ENCODE data around the gene HOOK1. TPM values are rescaled to one million over a fixed set of nuclear protein-coding genes. Genes with fewer than 3 reads are reported as not detected.
"Not testable (repeated sequence)": the region's sequence is repeated elsewhere in the genome, so short reads cannot be mapped to it uniquely, and the experiment has no call there.

Gene HOOK1
- total RNA-seq, 4 donors from 2014 or later: 20.6 to 72.3 (median 36.4) TPM

DNA sequence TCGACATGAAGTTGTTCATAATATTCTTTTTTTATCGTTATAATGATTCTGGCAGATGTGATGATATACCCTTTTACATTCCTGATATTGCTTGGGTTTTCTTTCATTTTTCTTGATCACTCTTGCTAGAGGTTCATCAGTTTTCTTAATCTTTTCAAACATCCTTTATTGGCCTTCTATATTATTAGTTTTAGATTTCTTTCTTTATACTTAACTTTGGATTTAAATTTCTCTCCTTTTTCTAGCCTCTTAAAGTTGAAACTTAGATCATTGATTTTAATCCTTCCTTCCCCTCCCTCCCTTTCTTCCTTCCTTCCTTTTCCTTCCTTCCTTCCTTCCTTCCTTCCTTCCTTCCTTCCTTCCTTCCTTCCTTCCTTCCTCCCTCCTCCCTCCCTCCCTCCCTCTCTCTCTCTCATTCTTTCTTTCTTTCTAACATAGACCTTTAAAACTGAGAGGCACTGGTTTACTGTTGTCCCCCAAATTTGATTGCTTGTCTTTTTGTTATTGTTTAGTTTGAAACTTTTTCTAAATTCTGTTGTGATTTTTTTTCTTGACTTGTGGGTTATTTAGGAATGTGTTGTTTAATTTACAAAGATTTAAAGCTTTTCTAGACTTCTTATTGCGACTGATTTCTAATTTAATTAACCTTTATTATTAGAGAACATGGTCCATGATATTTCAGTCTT, 31.6 kb downstream of the HOOK1 start:
- Histone ChIP-seq H3K36me3 (peaks cover 0 to 19% (median 0%) of the 10 kb centered on the region in 3 donors), H3K27me3 (no peaks in the 10 kb centered on the region), H3K4me1 (no peaks in the 10 kb centered on the region), H3K9me3 (no peaks in the 10 kb centered on the region), H3K4me3 (no peak overlapping the region), H3K27ac (no peak overlapping the region)
- TF ChIP-seq POLR2A (IDR thresholded peaks at IDR 0.05): no peak
- TF ChIP-seq, protein P1, sequence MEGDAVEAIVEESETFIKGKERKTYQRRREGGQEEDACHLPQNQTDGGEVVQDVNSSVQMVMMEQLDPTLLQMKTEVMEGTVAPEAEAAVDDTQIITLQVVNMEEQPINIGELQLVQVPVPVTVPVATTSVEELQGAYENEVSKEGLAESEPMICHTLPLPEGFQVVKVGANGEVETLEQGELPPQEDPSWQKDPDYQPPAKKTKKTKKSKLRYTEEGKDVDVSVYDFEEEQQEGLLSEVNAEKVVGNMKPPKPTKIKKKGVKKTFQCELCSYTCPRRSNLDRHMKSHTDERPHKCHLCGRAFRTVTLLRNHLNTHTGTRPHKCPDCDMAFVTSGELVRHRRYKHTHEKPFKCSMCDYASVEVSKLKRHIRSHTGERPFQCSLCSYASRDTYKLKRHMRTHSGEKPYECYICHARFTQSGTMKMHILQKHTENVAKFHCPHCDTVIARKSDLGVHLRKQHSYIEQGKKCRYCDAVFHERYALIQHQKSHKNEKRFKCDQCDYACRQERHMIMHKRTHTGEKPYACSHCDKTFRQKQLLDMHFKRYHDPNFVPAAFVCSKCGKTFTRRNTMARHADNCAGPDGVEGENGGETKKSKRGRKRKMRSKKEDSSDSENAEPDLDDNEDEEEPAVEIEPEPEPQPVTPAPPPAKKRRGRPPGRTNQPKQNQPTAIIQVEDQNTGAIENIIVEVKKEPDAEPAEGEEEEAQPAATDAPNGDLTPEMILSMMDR (IDR thresholded peaks at IDR 0.05): no peak
- DNase-seq: no peak

DNA sequence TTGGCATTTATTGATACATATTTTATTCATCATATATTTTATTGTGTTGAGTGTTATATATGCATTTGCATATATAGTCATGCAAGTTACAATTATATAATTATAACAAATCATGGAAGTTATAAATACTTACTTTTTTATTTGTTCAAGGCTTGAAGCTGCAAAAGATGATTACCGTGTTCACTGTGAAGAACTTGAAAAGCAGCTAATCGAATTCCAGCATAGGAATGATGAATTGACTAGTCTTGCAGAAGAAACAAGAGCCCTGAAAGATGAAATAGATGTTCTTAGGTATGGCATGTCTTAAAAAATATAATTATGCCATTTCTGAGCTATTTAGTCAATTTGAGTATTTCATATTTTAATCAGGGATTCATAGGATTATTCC, 32.1 kb downstream of the HOOK1 start:
- Histone ChIP-seq H3K4me3 (no peak overlapping the region), H3K27ac (no peak overlapping the region), H3K36me3 (peaks cover 0 to 17% (median 0%) of the 10 kb centered on the region in 3 donors), H3K4me1 (no peaks in the 10 kb centered on the region), H3K9me3 (no peaks in the 10 kb centered on the region), H3K27me3 (no peaks in the 10 kb centered on the region)
- no peak for TF ChIP-seq POLR2A (IDR thresholded peaks at IDR 0.05)
- TF ChIP-seq, protein P1 (IDR thresholded peaks at IDR 0.05): no peak
- DNase-seq: no peak

DNA sequence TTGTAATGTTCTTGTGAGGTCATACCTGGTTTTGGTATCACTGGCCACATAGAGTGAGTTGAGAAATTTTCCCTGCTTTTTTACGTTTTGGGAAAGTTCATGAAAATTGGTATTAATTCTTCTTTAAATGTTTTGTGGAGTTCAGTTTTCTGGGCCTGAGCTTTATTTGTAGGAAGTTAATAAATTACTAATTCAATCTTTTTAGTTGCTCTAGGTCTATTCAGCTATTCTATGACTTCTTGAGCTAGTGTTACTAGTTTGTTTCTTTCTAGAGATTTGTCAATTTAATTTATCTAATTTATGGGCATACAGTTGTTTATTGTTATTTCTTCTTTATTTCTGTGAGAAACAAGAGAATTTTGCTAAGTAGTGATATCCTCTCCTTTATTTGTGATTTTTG, 37.4 kb downstream of the HOOK1 start:
- H3K4me3 ChIP-seq: no peak overlapping the region
- H3K36me3 ChIP-seq: peaks cover 0 to 15% (median 0%) of the 10 kb centered on the region in 3 donors
- DNase-seq: no peak
- H3K4me1 ChIP-seq: peaks cover 0 to 12% (median 0%) of the 10 kb centered on the region in 4 donors
- no peak overlapping the region for H3K27ac ChIP-seq
- no peaks in the 10 kb centered on the region for H3K9me3 ChIP-seq
- H3K27me3 ChIP-seq: no peaks in the 10 kb centered on the region
- TF ChIP-seq, protein P1 (IDR thresholded peaks at IDR 0.05): no peak

DNA sequence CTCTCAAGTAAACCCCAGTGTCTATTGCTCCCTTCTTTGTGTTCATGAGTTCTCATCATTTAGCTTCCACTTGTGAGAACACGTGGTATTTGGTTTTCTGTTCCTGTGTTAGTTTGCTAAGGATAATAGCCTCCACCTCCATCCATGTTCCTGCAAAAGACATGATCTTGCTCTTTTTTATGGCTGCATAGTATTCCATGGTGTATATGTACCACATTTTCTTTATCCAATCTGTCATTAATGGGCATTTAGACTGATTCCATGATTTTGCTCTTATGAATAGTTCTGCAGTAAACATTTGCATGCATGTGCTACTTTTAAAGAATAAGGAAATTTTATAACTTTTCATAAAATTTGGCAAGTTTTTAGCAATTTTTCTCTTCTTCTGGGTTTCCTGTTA, 40.5 kb downstream of the HOOK1 start:
- H3K4me3 ChIP-seq, DNase-seq, H3K27me3 ChIP-seq, H3K36me3 ChIP-seq, H3K27ac ChIP-seq, H3K9me3 ChIP-seq: not testable (repeated sequence)
- peaks cover 0 to 23% (median 0%) of the 10 kb centered on the region in 4 donors for H3K4me1 ChIP-seq

DNA sequence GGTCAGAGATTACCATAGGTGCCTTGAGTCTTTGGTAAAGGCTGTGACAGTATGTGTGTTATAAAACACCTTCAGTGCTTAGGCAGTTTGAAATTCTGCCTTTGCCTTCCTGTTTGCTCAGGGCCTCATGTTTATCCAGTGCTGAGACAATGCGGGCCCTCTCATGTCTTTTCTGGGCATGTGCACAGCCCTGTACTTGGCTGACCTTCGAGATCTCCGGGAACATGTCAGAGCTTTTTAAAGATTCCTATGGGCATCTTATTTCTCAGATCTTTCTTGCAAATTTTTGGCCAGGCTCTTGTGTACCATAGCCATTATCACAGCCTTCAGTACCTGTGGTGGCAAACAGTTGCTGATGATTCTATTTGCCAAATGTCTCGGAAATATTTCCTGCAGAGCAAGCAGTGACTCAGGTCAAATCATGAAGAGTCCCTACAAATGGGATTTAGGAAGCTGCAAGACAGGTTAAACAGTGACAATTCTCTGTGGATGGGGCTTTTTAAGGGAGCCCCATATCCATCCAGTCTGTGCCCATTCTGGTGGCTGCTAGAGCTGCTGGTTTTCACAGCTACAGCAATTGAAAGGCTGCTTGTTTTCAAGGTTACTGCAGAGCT, 42.1 kb downstream of the HOOK1 start:
- Histone ChIP-seq H3K36me3 (peaks cover 0 to 3% (median 0%) of the 10 kb centered on the region in 3 donors), H3K9me3 (no peaks in the 10 kb centered on the region), H3K27me3 (no peaks in the 10 kb centered on the region), H3K27ac (peak overlapping the region in 2 of 4 donors; percentile 76 to 79), H3K4me1 (peaks cover 0 to 23% (median 0%) of the 10 kb centered on the region in 4 donors), H3K4me3 (no peak overlapping the region)
- TF ChIP-seq, protein P1 (IDR thresholded peaks at IDR 0.05): no peak
- DNase-seq: peak in 1 of 3 donors; percentile 48

DNA sequence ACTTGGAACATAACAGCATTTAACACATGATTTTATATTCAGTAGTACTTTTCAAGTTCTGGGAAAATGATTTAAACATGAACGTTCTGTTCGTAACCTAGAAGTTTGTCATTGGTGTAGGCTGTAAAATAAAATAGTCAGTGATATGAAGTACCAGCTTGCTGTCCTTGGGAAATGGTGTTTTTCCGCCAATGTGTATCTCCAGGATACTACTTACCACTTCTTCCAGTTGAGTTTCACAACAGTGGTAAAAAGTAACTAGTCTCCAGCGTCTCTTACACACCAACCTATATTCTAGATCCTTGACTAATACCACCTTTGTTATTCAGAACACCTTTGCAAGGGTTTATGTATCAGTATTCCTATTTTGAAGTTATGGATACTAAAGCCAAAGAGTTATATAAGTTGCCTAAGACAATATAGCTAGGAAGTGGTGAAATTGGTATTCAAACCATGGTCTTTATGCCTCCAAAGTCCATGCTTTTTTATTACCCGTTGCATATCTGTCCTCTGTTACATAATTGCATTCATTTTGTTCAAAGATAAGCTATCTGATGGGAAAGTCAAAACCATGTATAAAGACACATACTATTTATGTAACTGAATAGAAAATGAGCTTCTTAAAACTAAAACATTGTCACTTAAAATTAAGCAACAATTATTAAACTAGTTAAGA, 43.1 kb downstream of the HOOK1 start:
- H3K4me3 ChIP-seq: peak overlapping the region in 1 of 4 donors; percentile 20
- no peaks in the 10 kb centered on the region for H3K9me3 ChIP-seq
- peak overlapping the region in 2 of 4 donors; percentile 76 to 79 for H3K27ac ChIP-seq
- no peak for DNase-seq
- H3K4me1 ChIP-seq: peaks cover 0 to 23% (median 0%) of the 10 kb centered on the region in 4 donors
- H3K27me3 ChIP-seq: no peaks in the 10 kb centered on the region
- TF ChIP-seq, protein P1 (IDR thresholded peaks at IDR 0.05): no peak
- no peak for TF ChIP-seq POLR2A (IDR thresholded peaks at IDR 0.05)
- peaks cover 0 to 3% (median 0%) of the 10 kb centered on the region in 3 donors for H3K36me3 ChIP-seq
